HepG2 (cell line): Measurements from ENCODE around the gene FIS1. TPM values are rescaled to one million over a fixed set of nuclear protein-coding genes. Genes with fewer than 3 reads are reported as not detected.

Source experiments
- AHR ChIP-seq: IDR thresholded peaks from 2 replicates; pipeline ENCODE4 v1.6.1; 2018; ENCODE audit warnings: missing genetic modification reagents, missing compliant biosample characterization
- ATF4 ChIP-seq, 2 experiments: fragments of 450-650 bp in 1 of 2; sonication (generic) in 1 of 2; formaldehyde crosslinking; IDR thresholded peaks; 2 replicates each; pipeline versions ENCODE4 v1.5.0 to v1.8.0; 2020 to 2022; ENCODE audit warnings: mild to moderate bottlenecking in 1 of 2, missing genetic modification reagents in 1 of 2
- ATF7-NPFF ChIP-seq: sonication (generic); formaldehyde crosslinking; IDR thresholded peaks from 2 replicates; pipeline ENCODE4 v1.8.1; 2023; ENCODE audit warnings: mild to moderate bottlenecking, low read depth, missing genetic modification reagents, moderate library complexity
- CENPBD1 ChIP-seq: sonication (generic); formaldehyde crosslinking; IDR thresholded peaks from 2 replicates; pipeline ENCODE4 v1.8.0; 2022; ENCODE audit warnings: missing genetic modification reagents, low read depth, mild to moderate bottlenecking, borderline replicate concordance
- CREM ChIP-seq, 2 experiments: sonication (generic) in 1 of 2; formaldehyde crosslinking in 1 of 2; IDR thresholded peaks; 2 replicates each; pipeline versions ENCODE4 v1.4.0 to v1.6.1; 2016 to 2020; ENCODE audit warnings: antibody characterized with exemption in 1 of 2, mild to moderate bottlenecking in 1 of 2, missing genetic modification reagents in 1 of 2
- DMAP1 ChIP-seq: IDR thresholded peaks from 2 replicates; pipeline ENCODE4 v1.6.1; 2016
- HDAC6 ChIP-seq: fragments of 200-600 bp; sonication (generic); IDR thresholded peaks from 2 replicates; pipeline ENCODE4 v1.7.0; 2017; ENCODE audit warnings: mild to moderate bottlenecking, antibody characterized with exemption, low read length, low read depth
- IKZF4 ChIP-seq: sonication (generic); formaldehyde crosslinking; IDR thresholded peaks from 2 replicates; pipeline ENCODE4 v1.5.1; 2020; ENCODE audit warnings: borderline replicate concordance, mild to moderate bottlenecking, low read depth, missing genetic modification reagents; ENCODE audit errors: not compliant biosample characterization
- JARID2 ChIP-seq: sonication (generic); formaldehyde crosslinking; IDR thresholded peaks from 2 replicates; pipeline ENCODE4 v1.8.1; 2023; ENCODE audit warnings: missing genetic modification reagents, inconsistent platforms; ENCODE audit not compliant: insufficient replicate concordance
- KLF13 ChIP-seq: sonication (generic); formaldehyde crosslinking; IDR thresholded peaks from 2 replicates; pipeline ENCODE4 v1.4.0; 2020; ENCODE audit warnings: mild to moderate bottlenecking, missing genetic modification reagents
- RELA ChIP-seq: sonication (generic); formaldehyde crosslinking; IDR thresholded peaks from 2 replicates; pipeline ENCODE4 v1.4.0; 2020; ENCODE audit warnings: missing genetic modification reagents
- RFX5 ChIP-seq: IDR thresholded peaks from 2 replicates; pipeline ENCODE4 v1.6.1; 2011; ENCODE audit warnings: low read depth, low read length, improper control_type of control experiment
- STAG1 ChIP-seq: sonication (generic); formaldehyde crosslinking; IDR thresholded peaks from 2 replicates; pipeline ENCODE4 v1.4.0; 2020; ENCODE audit warnings: missing genetic modification reagents
- WIZ ChIP-seq: sonication (generic); formaldehyde crosslinking; IDR thresholded peaks from 2 replicates; pipeline ENCODE4 v1.5.1; 2020; ENCODE audit warnings: mild to moderate bottlenecking, missing genetic modification reagents
- ZIK1 ChIP-seq: sonication (generic); formaldehyde crosslinking; IDR thresholded peaks from 2 replicates; pipeline ENCODE4 v1.5.0; 2020; ENCODE audit warnings: mild to moderate bottlenecking, low read depth, missing genetic modification reagents, borderline replicate concordance
- ZMYM3 ChIP-seq: sonication (generic); formaldehyde crosslinking; IDR thresholded peaks from 2 replicates; pipeline ENCODE4 v1.5.1; 2020; ENCODE audit warnings: mild to moderate bottlenecking, missing genetic modification reagents
- ZNF20 ChIP-seq: sonication (generic); formaldehyde crosslinking; IDR thresholded peaks from 2 replicates; pipeline ENCODE4 v1.4.0; 2020; ENCODE audit warnings: mild to moderate bottlenecking, moderate library complexity, missing genetic modification reagents
- ZNF225 ChIP-seq: sonication (generic); formaldehyde crosslinking; IDR thresholded peaks from 2 replicates; pipeline ENCODE4 v1.4.0; 2020; ENCODE audit warnings: mild to moderate bottlenecking, missing genetic modification reagents
- ZNF251 ChIP-seq: sonication (generic); formaldehyde crosslinking; IDR thresholded peaks from 2 replicates; pipeline ENCODE4 v1.9.0; 2021; ENCODE audit warnings: mild to moderate bottlenecking, missing genetic modification reagents
- ZNF510 ChIP-seq: sonication (generic); formaldehyde crosslinking; IDR thresholded peaks from 2 replicates; pipeline ENCODE4 v1.4.0; 2020; ENCODE audit warnings: low read depth, mild to moderate bottlenecking, missing genetic modification reagents
- ZNF589 ChIP-seq: sonication (generic); formaldehyde crosslinking; conservative IDR thresholded peaks from 2 replicates; pipeline ENCODE4 v1.8.0; 2022; ENCODE audit warnings: mild to moderate bottlenecking, moderate library complexity, missing genetic modification reagents
- ZNF670 ChIP-seq: sonication (generic); formaldehyde crosslinking; IDR thresholded peaks from 2 replicates; pipeline ENCODE4 v1.8.0; 2022; ENCODE audit warnings: mild to moderate bottlenecking, missing genetic modification reagents, borderline replicate concordance
- ZNF83 ChIP-seq: sonication (generic); formaldehyde crosslinking; IDR thresholded peaks from 2 replicates; pipeline ENCODE4 v1.4.0; 2020; ENCODE audit warnings: missing genetic modification reagents, mild to moderate bottlenecking, borderline replicate concordance
- polyA plus RNA-seq, 8 experiments: library from polyadenylated mRNA; depleted of rRNA in 3 of 8; stranded (reverse) in 7 of 8; unstranded in 1 of 8; fragments of >200 nt; fragmentation: Illumina TruSeq in 4 of 8; extraction: Trizol in 4 of 8; gene quantifications; 2 replicates each; pipeline versions ENCODE4 v1.2.1 to v1.2.3, GENCODE V29; 2011 to 2016; ENCODE audit warnings: low read depth in 4 of 8, missing spikeins in 1 of 8, mixed read lengths in 1 of 8; ENCODE audit not compliant: insufficient read depth in 1 of 8
- total RNA-seq, 5 experiments: library from RNA; depleted of rRNA; stranded (reverse); fragments of >200 nt; fragmentation: Illumina TruSeq; extraction: Trizol; gene quantifications; 2 replicates each; pipeline ENCODE4 v1.2.3, GENCODE V29; 2016; ENCODE audit warnings: low read depth in 1 of 5
- TF ChIP-seq, protein P1 (sequence below): sonication (generic); formaldehyde crosslinking; IDR thresholded peaks from 2 replicates; pipeline ENCODE4 v1.9.0; 2022; ENCODE audit warnings: low read depth, missing genetic modification reagents
- TF ChIP-seq, protein P2 (sequence below): IDR thresholded peaks from 2 replicates; pipeline ENCODE4 v1.6.1; 2016

The FIS1 gene
- total and polyA plus RNA-seq, 2 of the 13 experiments (the other 11 are each of a cell fraction or from before 2014, with no cell fraction given) = 97.5 to 101 TPM

DNA sequence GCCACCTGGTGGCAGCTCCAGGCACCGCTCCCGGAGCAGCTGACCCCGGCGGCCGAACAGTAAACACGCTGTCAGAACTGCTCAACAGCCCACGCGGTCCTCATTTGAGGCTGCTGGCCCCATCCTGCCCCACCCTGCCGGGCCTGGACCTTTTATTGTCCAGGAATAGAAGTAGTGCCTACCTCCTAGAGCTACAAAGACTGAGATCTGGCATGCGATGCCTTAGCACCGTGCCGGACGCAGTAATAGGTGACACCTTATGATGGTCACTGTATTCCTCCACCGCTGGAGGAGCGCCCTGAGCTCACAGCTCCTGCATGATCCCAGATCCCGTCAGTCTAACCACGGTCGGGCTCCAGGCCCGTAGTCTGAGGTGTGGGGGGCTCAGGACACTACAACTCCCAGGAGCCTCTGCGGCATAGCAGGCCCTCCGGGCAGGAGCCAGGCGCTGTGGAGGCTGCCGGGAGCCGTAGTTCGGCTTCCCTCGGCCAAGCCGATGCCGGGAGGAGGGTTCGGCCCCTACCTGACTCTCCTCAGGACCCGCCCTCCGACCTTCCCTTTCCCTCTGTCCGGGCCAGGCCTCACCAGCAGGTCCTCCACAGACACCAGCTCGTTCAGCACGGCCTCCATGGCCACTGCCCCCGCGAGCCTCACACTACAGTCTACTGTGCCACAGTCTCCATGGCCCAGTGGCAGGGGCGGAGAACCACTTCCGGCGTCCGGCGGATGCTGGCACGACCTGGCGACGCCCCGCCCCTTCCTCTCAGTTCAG, at the start of gene FIS1 (continued):
- no peak for TF ChIP-seq KLF13 (CRISPR knock-in tag)
- peak; percentile 71 for TF ChIP-seq DMAP1
- TF ChIP-seq CREM (IDR thresholded peaks at IDR 0.05) = peak; percentile 94
- TF ChIP-seq CREM (CRISPR knock-in tag; IDR thresholded peaks at IDR 0.05) = no peak
- TF ChIP-seq ZIK1 (CRISPR knock-in tag) = peak; percentile 68
- TF ChIP-seq, protein P1, sequence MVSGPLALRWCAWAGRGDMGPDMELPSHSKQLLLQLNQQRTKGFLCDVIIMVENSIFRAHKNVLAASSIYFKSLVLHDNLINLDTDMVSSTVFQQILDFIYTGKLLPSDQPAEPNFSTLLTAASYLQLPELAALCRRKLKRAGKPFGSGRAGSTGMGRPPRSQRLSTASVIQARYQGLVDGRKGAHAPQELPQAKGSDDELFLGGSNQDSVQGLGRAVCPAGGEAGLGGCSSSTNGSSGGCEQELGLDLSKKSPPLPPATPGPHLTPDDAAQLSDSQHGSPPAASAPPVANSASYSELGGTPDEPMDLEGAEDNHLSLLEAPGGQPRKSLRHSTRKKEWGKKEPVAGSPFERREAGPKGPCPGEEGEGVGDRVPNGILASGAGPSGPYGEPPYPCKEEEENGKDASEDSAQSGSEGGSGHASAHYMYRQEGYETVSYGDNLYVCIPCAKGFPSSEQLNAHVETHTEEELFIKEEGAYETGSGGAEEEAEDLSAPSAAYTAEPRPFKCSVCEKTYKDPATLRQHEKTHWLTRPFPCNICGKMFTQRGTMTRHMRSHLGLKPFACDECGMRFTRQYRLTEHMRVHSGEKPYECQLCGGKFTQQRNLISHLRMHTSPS (CRISPR knock-in tag) = peak; percentile 57; the same call in 1 of the 2 replicates
- 0 out of 2 replicates have a peak, but pooled peaks have one; percentile 29 for TF ChIP-seq WIZ (CRISPR knock-in tag)
- peak; percentile 38; the same call in 1 of the 2 replicates for TF ChIP-seq RELA (CRISPR knock-in tag)
- no peak for TF ChIP-seq HDAC6
- TF ChIP-seq, protein P2, sequence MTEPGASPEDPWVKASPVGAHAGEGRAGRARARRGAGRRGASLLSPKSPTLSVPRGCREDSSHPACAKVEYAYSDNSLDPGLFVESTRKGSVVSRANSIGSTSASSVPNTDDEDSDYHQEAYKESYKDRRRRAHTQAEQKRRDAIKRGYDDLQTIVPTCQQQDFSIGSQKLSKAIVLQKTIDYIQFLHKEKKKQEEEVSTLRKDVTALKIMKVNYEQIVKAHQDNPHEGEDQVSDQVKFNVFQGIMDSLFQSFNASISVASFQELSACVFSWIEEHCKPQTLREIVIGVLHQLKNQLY (CRISPR knock-in tag) = no peak
- TF ChIP-seq ZNF225 (CRISPR knock-in tag) = 0 out of 2 replicates have a peak, but pooled peaks have one; percentile 48
- 0 out of 2 replicates have a peak, but pooled peaks have one; percentile 35 for TF ChIP-seq CENPBD1
- TF ChIP-seq STAG1 = peak; percentile 73
- no peak for TF ChIP-seq ZNF20 (CRISPR knock-in tag)
- TF ChIP-seq ATF4 (CRISPR knock-in tag; IDR thresholded peaks at IDR 0.05) = peak in 1 of 2 experiments; percentile 12; a peak in 1 of 4 replicates
- TF ChIP-seq IKZF4 (CRISPR knock-in tag) = peak; percentile 39
- no peak; the same call in 1 of the 2 replicates for TF ChIP-seq ATF7-NPFF
- TF ChIP-seq ZNF510 (CRISPR knock-in tag) = no peak
- TF ChIP-seq RFX5 = 0 out of 2 replicates have a peak, but pooled peaks have one; percentile 9
- no peak for TF ChIP-seq JARID2 (CRISPR knock-in tag)
- no peak for TF ChIP-seq ZMYM3 (CRISPR knock-in tag)
- 0 out of 2 replicates have a peak, but pooled peaks have one; percentile 19 for TF ChIP-seq ZNF670 (CRISPR knock-in tag)
- TF ChIP-seq ZNF251 (CRISPR knock-in tag) = no peak
- peak; percentile 59; the same call in 1 of the 2 replicates for TF ChIP-seq ZNF589 (CRISPR knock-in tag)
- TF ChIP-seq ZNF83 = peak; percentile 79; the same call in 1 of the 2 replicates
- 0 out of 2 replicates have a peak, but pooled peaks have one; percentile 76 for TF ChIP-seq AHR (CRISPR knock-in tag)
